IPS DF 19.7 (cell line): ENCODE data around the gene KCNT2.

Source experiments
- DNase-seq: peaks from one replicate; pipeline ENCODE4 v3.0.0-alpha.2; 2013; ENCODE audit warnings: low read depth, low spot score

Gene KCNT2

DNA sequence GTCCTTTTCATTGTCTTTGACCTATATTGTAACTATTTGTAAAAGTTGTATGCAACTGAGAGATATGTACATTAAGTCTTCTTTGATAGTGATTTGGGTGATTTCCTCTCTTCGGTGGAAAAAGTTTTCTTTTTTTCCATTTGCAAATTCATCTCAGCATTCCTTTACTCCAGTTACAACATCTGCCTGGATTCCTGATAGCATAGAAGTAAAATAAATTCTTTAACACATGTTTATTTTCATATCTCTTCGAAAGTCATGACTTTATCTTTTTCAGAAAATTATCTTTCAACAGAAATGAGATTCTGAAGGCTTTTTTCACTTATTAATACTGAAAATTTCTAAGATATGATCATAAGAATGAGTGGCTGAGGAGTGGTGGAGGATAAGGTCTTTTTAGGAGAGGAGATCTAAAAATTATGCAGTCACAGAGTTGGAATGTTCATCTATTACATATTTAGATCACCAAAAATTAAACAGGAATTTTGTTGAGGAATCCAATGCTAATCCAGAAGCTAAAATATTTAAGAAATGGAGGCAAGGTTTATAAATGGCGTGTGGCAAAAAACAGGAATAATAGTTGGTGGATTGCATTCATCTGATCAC lies 400.5 kb downstream of the KCNT2 start:
- no peak for DNase-seq

- DNase-seq, result no peak
These were observed 402.4 kb downstream of the KCNT2 start for GRCh38 chr1:196205882-196206281.

DNA sequence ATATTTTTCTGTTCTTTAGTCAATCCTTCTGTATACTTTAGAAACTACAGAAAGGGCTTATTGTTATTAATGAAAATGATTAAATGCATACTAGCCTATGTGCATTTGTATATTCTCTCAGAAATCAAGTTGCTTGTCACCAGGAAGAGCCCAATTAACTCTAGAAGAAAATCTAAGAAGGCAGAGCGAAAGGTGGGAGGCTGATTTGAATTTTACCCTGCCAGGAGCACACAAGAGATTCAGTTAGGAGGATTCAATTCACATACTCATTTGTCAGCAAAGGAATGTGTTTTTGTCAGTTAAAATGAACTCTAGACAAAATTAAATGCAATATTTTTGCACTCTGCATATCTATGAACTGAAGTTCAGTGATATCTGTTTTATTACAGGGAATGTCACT lies 411.8 kb downstream of the KCNT2 start:
- no peak for DNase-seq

DNA sequence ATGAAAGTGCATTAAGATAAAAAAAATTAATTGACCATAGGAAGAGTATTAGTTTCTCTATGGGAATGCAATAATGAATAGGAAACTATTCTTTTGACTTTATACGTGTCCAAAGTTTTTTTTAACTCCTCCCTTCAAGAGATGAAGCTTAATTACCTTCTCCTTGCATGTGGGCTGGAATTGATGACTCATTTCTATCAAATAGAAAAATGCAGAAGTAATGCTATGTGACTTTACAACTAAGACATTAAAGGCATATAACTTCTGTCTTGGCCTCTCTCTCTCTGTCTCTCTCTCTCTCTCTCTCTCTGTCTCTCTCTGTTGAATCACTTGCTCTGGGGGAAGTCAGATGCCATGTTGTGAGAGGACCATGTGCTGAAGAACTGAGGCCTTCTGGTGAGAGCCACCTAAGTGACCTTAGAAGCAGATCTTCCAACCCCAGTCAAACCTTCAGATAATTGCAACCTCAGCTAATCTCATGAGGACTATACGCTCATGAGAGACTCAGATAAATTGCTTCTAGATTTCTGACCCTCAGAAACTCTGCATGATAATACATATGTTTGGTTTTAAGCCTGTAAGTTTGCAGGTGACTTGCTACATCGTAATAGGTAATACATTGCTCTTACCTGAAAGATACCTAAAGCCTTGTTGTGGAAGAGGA lies 414.2 kb downstream of the KCNT2 start:
- no peak for DNase-seq

DNA sequence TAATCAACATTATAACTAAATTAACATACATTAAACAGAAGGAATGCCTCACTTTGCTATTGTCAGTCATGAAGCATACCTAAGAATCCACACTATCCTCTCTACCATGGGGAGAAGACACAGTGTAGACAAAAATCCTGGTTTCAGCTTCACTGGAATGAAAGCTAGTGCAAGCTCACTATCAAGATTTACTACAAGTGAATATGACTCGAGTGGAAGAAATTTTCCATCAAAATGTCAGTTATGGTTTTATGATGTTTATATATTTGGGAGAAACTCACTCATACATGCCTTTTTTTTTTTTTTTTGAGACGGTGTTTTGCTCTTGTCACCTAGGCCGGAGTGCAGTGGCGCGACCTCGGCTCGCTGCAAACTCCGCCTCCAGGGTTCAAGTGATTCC lies 424.3 kb downstream of the KCNT2 start:
- DNase-seq, result no peak

GRCh38 chr1:196181594-196181878 lies 426.7 kb downstream of the KCNT2 start:
- no peak for DNase-seq

GRCh38 chr1:196180847-196181593 lies 427.2 kb downstream of the KCNT2 start:
- no peak for DNase-seq

GRCh38 chr1:196178083-196178635 lies 430.1 kb downstream of the KCNT2 start:
- DNase-seq, result no peak
